Uterus (tissue), 2 donors: ENCODE data around the gene PELI2.

ENCODE experiments used
- POLR2A ChIP-seq, 2 donors: fragments of 450-650 bp; IDR thresholded peaks; one replicate each; pipeline ENCODE4 v1.6.1; 2016; ENCODE audit warnings: antibody characterized with exemption in 2 of 2, mild to moderate bottlenecking in 1 of 2, moderate library complexity in 1 of 2
- TF ChIP-seq, protein P1 (sequence below), 4 experiments: fragments of 200-600 bp in 2 of 4; fragments of 450-650 bp in 2 of 4; sonication (generic) in 2 of 4; IDR thresholded peaks; one replicate each; pipeline ENCODE4 v1.5.1; 2016 to 2019; ENCODE audit warnings: antibody characterized with exemption in 4 of 4, mild to moderate bottlenecking in 2 of 4, moderate library complexity in 1 of 4

DNA sequence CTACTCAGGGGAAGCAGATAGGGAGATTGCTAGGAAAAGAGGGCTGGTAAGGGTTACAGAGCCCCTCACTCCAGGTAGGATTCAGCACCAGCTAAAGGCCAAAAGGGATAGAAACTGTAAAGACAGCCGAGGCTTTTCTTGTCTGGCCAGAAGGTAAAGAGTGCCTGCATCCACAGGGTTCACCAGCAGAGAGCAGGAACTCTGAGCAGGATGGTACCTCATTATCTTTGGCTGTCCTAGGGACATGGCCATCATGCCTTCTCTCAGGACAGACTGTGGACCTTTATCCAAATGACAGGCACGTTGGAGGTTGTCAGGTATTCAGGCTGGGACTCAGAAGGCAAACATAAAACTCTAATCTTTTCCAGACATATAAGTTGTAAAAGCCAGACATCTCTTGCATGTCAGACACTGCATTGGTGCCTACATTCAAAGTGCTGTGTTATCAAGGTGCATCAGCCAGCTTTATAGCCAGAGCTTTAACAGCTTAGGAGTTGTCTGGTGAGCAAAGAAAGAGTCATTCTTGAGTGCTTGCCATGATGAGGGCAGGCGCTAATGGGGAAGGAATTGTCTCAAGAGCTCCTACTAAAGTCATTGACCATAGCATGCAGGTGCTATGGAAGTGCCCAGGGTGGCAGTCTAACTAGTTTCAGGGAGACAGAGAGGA, 89.5 kb downstream of the PELI2 start:
- TF ChIP-seq, protein P1, sequence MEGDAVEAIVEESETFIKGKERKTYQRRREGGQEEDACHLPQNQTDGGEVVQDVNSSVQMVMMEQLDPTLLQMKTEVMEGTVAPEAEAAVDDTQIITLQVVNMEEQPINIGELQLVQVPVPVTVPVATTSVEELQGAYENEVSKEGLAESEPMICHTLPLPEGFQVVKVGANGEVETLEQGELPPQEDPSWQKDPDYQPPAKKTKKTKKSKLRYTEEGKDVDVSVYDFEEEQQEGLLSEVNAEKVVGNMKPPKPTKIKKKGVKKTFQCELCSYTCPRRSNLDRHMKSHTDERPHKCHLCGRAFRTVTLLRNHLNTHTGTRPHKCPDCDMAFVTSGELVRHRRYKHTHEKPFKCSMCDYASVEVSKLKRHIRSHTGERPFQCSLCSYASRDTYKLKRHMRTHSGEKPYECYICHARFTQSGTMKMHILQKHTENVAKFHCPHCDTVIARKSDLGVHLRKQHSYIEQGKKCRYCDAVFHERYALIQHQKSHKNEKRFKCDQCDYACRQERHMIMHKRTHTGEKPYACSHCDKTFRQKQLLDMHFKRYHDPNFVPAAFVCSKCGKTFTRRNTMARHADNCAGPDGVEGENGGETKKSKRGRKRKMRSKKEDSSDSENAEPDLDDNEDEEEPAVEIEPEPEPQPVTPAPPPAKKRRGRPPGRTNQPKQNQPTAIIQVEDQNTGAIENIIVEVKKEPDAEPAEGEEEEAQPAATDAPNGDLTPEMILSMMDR (IDR thresholded peaks at IDR 0.05), result no peak
- no peak for TF ChIP-seq POLR2A (IDR thresholded peaks at IDR 0.05)
